GM18873 (cell line): Measurements from ENCODE around the gene TLR8.
"Not testable (repeated sequence)": the region's sequence is repeated elsewhere in the genome, so short reads cannot be mapped to it uniquely, and the experiment has no call there.

Experiments used
- ATAC-seq: cut with Tn5 transposase; IDR thresholded peaks from one replicate; pipeline ENCODE4 v1.9.1; 2021; ENCODE audit warnings: mild to moderate bottlenecking, moderate library complexity, moderate number of reproducible peaks; ENCODE audit not compliant: unreplicated experiment, low FRiP score

Gene TLR8

GRCh38 chrX:12944452-12944851 lies 38.0 kb downstream of the TLR8 start:
- ATAC-seq, result not testable (repeated sequence)

GRCh38 chrX:12945494-12945893 lies 39.1 kb downstream of the TLR8 start:
- ATAC-seq, result no peak

DNA sequence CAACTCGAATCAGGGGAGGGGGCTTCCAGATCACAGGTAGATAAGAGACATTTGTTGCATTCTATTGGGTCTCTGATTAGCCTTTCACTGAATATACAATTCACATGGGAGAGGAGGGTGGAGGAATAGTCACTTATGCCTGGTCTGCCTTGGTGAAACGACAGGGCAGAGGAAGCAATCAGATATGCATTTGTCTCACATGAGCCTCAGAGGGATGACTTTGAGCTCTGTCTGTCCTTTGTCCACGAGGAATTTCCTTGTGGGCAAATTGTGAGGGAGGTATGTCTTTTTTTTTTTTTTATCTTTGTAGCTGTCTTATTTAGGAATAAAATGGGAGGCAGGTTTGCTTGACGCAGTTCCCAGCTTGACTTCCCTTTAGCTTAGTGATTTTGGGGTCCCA lies 40.0 kb downstream of the TLR8 start:
- no peak for ATAC-seq

- ATAC-seq, result no peak
These were observed 40.6 kb downstream of the TLR8 start for GRCh38 chrX:12946838-12947544.

DNA sequence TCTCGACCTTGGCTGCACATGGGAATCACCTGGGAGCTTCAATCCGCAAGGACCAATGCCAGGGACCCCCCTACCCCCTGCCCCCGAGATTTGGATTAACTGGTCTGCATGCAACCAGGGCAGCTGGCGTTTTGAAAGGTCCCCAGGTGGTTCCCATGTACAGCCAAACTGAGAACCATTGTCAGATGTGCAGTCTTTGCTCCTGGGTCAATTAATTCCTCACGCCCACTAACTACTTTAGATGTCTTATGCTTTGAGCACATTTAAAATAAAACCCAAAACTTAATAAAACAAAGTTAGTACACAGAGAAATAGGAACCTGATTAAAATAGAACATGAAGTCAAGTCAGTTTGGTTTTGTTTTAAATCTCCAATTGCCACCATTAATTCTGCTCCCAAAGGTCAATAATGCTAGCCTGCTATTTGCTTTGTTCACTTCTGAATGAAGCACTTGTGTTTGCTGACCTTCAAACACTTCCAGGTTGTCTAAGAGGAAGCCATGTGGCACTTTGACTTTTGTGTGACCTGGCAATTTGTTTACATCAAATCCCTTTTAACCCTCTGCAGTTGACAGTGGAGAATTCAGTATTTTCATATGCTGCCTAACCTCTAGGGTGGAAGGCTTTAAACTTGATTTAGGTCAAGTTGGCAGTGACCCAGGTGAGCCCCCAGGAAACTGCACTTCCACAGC lies 41.3 kb downstream of the TLR8 start:
- ATAC-seq, result no peak

DNA sequence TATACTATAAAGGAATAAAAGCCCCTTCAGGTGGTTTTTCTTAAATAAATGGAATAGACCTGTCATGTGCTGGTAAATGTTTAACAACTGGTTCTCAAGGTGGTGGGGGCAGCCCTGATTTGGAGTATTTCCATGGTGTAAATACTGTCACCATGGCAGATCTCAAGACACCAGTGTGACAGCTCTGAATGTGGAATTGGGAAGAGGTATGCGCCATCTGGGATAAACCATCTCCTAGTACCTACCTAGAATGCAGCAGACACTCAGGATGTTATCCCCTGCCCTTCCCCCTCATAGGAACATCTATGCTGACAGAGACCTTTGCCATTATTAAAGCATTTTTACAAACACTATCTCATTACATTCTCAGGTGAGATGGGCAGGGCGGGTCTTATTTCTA lies 42.1 kb downstream of the TLR8 start:
- ATAC-seq, result no peak

GRCh38 chrX:12949205-12949926 lies 42.9 kb downstream of the TLR8 start:
- no peak for ATAC-seq

DNA sequence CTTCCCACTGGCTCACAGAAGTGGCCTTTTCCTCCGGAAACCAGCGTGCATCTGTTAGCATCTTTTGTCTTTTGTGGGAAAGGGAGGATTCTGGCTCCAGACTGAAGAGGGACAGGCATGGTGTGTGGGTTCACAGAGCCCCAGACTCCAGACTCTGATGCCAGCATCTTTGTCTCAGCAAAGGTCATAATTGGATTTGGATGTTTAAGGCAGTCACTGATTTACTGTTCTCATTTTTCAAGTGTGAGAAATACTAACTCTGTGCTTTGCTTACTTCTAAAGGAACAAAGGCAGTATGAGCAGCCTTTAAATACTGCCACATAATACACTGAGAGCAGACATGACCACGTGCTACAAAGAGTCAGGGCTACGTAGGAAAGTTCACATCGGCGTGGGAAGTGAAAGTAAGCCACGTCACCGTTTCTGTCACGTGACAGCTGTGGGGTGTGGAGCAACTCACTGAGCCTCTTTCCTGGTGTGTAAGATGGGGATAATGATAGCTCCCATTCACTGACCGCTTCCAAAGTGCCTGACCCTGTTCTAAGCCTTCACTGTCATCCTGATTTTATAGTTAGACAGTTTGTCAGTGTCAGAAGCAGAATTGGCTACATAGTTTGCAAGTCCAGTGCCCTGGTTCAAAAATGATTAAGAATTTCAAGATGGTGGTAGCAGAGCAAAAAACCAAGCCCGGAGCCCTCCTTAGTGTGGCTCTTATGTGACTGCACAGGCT lies 43.7 kb downstream of the TLR8 start:
- peak; percentile 50 for ATAC-seq

DNA sequence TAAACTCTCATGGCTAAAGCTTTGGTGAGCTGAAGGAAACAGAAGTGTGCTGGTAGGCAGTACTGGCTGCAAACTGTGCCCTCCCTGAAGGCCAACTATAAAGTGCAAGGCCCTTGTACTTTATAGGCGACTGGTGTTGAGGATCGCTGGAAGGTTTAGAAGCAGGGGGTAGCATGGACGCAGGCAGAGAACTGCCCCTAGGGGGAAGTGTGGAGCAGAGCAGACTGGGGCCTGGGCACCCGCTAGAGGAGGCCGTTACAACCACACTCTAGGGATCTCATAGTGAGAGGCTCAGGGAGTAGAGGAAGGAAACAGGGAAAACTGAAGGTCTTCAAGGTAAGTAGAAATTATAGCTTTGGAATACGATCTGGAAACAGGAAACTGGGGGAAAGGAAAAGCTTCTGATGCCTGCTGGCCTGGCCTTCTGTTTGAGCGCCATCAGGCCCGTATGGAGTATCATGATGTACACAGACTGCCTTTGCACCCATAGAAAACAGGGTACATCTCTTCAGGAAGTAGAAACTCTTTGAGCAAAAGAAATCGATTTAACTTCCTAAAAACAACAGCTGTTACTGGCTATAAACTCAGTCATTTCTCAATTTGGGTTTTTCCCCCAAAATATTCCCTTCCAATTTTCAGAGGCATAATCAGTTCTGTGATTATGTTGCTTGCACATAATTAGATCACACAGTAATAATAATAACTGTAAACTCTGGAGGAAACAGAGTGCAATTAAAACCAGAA lies 44.6 kb downstream of the TLR8 start:
- peak; percentile 50 for ATAC-seq

GRCh38 chrX:12951595-12951975 lies 45.2 kb downstream of the TLR8 start:
- ATAC-seq, result no peak

- ATAC-seq, result no peak
These were observed 47.0 kb downstream of the TLR8 start for GRCh38 chrX:12953420-12953819.

GRCh38 chrX:12954376-12954775 lies 48.0 kb downstream of the TLR8 start:
- no peak for ATAC-seq

GRCh38 chrX:12954981-12955380 lies 48.6 kb downstream of the TLR8 start:
- no peak for ATAC-seq

DNA sequence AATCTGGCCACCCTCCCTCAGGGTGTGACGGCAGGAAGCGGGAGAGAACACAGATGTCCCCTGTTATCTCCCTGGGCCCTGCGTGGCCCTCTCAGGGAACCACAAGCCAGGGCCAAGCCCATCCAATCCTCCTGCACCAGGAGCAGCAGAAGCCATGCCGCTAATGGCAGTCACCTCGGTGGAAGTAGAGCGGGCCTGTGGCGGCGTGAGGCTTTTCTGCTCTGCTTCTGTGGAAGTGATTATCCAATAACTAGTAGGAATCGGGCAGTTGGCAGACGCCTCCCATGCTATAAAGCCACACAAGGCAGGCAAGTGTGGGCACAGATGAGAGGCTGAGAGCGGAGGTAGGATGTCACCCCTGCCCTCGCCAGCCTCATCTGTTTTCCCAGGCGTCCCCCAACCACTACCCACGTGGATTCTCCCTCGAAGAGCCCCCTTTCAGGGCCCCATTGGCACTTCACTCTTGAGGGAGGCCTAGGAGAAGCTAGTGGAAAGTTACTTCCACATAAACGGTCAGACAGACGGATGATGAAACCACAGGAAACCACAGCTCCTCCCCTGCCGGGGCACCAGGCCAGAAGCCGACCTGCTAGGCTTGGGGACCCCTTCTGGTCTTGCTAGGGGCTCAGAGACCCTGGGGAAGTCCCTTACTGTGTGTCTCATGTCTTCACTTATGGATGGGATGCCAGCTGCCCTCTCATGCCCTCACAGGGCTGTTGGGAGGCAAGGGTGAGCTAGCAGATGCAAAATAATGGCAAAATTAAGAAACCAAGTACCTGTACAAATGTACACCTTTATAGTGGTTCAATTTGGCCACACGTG lies 49.7 kb downstream of the TLR8 start:
- peak; percentile 40 for ATAC-seq

GRCh38 chrX:12956704-12957534 lies 50.5 kb downstream of the TLR8 start:
- peak; percentile 72 for ATAC-seq

DNA sequence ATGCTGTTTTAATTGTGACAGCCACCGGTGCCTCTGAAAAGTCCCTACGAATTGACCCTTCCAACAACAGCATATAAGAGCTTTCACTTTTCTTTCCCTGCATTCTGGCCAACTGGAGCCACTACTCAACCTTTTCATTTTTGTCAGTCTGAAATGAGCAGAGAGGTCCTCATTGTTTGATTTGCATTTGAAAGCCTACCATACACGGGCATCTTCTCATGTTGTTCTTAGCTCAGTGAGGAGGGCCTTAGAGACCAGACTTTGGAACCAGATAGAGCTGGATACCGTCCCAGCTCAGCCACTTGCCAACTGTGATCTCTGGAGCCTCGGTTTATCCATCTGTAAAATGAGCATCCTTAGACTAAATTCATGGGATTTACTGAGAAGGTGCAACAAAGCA lies 51.6 kb downstream of the TLR8 start:
- no peak for ATAC-seq

DNA sequence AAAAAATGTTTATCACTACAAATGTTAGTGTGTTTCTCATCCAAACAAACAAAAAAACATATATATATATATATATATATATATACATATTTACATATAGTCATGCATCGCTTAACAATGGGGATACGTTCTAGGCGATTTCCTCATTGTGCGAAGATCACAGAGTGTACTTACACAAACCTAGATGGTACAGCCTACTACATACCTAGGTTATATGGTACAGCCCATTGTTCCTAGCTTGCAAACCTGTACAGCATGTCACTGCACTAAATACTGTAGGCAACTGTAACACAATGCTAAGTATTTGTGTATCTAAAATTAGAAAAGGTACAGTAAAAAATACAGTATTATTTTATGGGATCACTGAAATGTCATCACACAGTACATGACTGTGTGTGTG lies 52.0 kb downstream of the TLR8 start:
- no peak for ATAC-seq

GRCh38 chrX:12961196-12961718 lies 54.8 kb downstream of the TLR8 start:
- ATAC-seq, result no peak
